Measurements from ENCODE around the gene CEP120.

GRCh38 chr5:123389794-123390193, 33.4 kb downstream of the CEP120 start:
- TF ChIP-seq CTCF (conservative IDR thresholded peaks at IDR 0.05; ENCODE audit: low read depth, low read length) (no peak), CEBPB (IDR thresholded peaks at IDR 0.05; ENCODE audit: low read depth, low read length) (no peak), POLR2A (IDR thresholded peaks at IDR 0.05; ENCODE audit: low read depth, low read length) (no peak), RAD21 (IDR thresholded peaks at IDR 0.05; ENCODE audit: low read length) (no peak), MAZ (IDR thresholded peaks at IDR 0.05; ENCODE audit: borderline replicate concordance, low read depth, low read length) (no peak), FOS (IDR thresholded peaks at IDR 0.05; ENCODE audit: low read depth, low read length) (no peak), SMC3 (IDR thresholded peaks at IDR 0.05; ENCODE audit: low read depth, low read length) (no peak)
- TF ChIP-seq, protein P1, sequence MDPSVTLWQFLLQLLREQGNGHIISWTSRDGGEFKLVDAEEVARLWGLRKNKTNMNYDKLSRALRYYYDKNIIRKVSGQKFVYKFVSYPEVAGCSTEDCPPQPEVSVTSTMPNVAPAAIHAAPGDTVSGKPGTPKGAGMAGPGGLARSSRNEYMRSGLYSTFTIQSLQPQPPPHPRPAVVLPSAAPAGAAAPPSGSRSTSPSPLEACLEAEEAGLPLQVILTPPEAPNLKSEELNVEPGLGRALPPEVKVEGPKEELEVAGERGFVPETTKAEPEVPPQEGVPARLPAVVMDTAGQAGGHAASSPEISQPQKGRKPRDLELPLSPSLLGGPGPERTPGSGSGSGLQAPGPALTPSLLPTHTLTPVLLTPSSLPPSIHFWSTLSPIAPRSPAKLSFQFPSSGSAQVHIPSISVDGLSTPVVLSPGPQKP (IDR thresholded peaks at IDR 0.05; ENCODE audit: borderline replicate concordance, low read depth, low read length), result no peak

All from IMR-90 (cell line).